Astrocyte (in vitro differentiated cells and primary cell): ENCODE data around the gene GRK3. TPM values are rescaled to one million over a fixed set of nuclear protein-coding genes. Genes with fewer than 3 reads are reported as not detected.
"Not testable (repeated sequence)": the region's sequence is repeated elsewhere in the genome, so short reads cannot be mapped to it uniquely, and the experiment has no call there.

Source experiments
- DNase-seq: peaks from one replicate; pipeline ENCODE4 v3.0.0-alpha.2; 2010; ENCODE audit warnings: low read depth
- FAIRE-seq: peaks from 2 replicates; lab custom pipeline; 2011; peaks lifted over from hg19 to GRCh38; lab: Jason Lieb, UNC
- H2AFZ ChIP-seq: 2 replicates; pipeline ENCODE4 v1.6.0; 2012; ENCODE audit warnings: low read depth, low read length, inconsistent platforms
- H3K27ac ChIP-seq: 2 replicates; pipeline ENCODE4 v1.5.1; 2011; ENCODE audit warnings: low read depth, low read length, inconsistent platforms
- H3K27me3 ChIP-seq: 2 replicates; pipeline ENCODE4 v1.6.0; 2011; ENCODE audit warnings: low read length, inconsistent platforms; ENCODE audit not compliant: insufficient read depth
- H3K36me3 ChIP-seq: 2 replicates; pipeline ENCODE4 v1.5.1; 2011; ENCODE audit warnings: low read length, inconsistent platforms; ENCODE audit not compliant: insufficient read depth
- H3K4me1 ChIP-seq: 2 replicates; pipeline ENCODE4 v1.5.1; 2011; ENCODE audit warnings: low read length, inconsistent platforms; ENCODE audit not compliant: insufficient read depth
- H3K4me2 ChIP-seq: 2 replicates; pipeline ENCODE4 v1.6.0; 2012; ENCODE audit warnings: low read length, inconsistent platforms
- H3K4me3 ChIP-seq: 2 replicates; pipeline ENCODE4 v1.5.1; 2011; ENCODE audit warnings: low read depth, mild to moderate bottlenecking, low read length, inconsistent platforms; ENCODE audit not compliant: insufficient read depth
- H3K79me2 ChIP-seq: 2 replicates; pipeline ENCODE4 v1.6.0; 2012; ENCODE audit warnings: mild to moderate bottlenecking, low read length, inconsistent platforms; ENCODE audit not compliant: insufficient read depth
- H3K9ac ChIP-seq: 2 replicates; pipeline ENCODE4 v1.6.0; 2012; ENCODE audit warnings: mild to moderate bottlenecking, low read length, inconsistent platforms
- H3K9me3 ChIP-seq: 2 replicates; pipeline ENCODE4 v1.5.1; 2012; ENCODE audit warnings: low read depth, mild to moderate bottlenecking, low read length, inconsistent platforms; ENCODE audit not compliant: insufficient read depth
- H4K20me1 ChIP-seq: 2 replicates; pipeline ENCODE4 v1.6.0; 2012; ENCODE audit warnings: low read length, inconsistent platforms; ENCODE audit not compliant: insufficient read depth
- H3K27ac Mint-ChIP-seq: one replicate; pipeline ENCODE4 v1.8.0; 2021; ENCODE audit warnings: mild to moderate bottlenecking, mixed read lengths; ENCODE audit not compliant: unreplicated experiment
- H3K27me3 Mint-ChIP-seq: one replicate; pipeline ENCODE4 v1.8.0; 2021; ENCODE audit warnings: low read depth, mixed read lengths; ENCODE audit not compliant: unreplicated experiment
- H3K36me3 Mint-ChIP-seq: one replicate; pipeline ENCODE4 v1.8.0; 2021; ENCODE audit warnings: low read depth, mixed read lengths; ENCODE audit not compliant: unreplicated experiment
- H3K4me1 Mint-ChIP-seq: one replicate; pipeline ENCODE4 v1.8.0; 2021; ENCODE audit warnings: low read depth, mixed read lengths; ENCODE audit not compliant: unreplicated experiment
- H3K4me3 Mint-ChIP-seq: one replicate; pipeline ENCODE4 v1.8.0; 2021; ENCODE audit warnings: mild to moderate bottlenecking, moderate library complexity, mixed read lengths; ENCODE audit not compliant: unreplicated experiment
- H3K9me3 Mint-ChIP-seq: one replicate; pipeline ENCODE4 v1.8.0; 2021; ENCODE audit warnings: mild to moderate bottlenecking, mixed read lengths; ENCODE audit not compliant: unreplicated experiment
- EZH2 ChIP-seq: IDR thresholded peaks from 2 replicates; pipeline ENCODE4 v1.6.1; 2012; ENCODE audit warnings: mild to moderate bottlenecking, low read length, inconsistent platforms; ENCODE audit not compliant: insufficient read depth
- total RNA-seq: library from RNA; stranded (reverse); gene quantifications from 2 replicates; pipeline ENCODE4 v1.2.1, GENCODE V29; 2021
- TF ChIP-seq, protein P1 (sequence below): IDR thresholded peaks from 2 replicates; pipeline ENCODE4 v1.5.1; 2011; ENCODE audit warnings: low read depth, mild to moderate bottlenecking, inconsistent platforms, low read length, moderate library complexity; ENCODE audit not compliant: insufficient read depth

Gene GRK3
- total RNA-seq, 1 donor from 2014 or later: 7.2 TPM

- not testable (repeated sequence) for H3K27ac ChIP-seq, H3K9me3 ChIP-seq, H3K4me1 ChIP-seq, H3K4me3 Mint-ChIP-seq, H3K36me3 Mint-ChIP-seq, H4K20me1 ChIP-seq, H3K4me2 ChIP-seq, H3K27me3 Mint-ChIP-seq, FAIRE-seq, DNase-seq, H3K36me3 ChIP-seq, H3K9ac ChIP-seq, H3K79me2 ChIP-seq, H3K9me3 Mint-ChIP-seq, H2AFZ ChIP-seq, H3K4me3 ChIP-seq, H3K27ac Mint-ChIP-seq, H3K27me3 ChIP-seq
- peaks cover 19% of the 10 kb centered on the region for H3K4me1 Mint-ChIP-seq
Observed at GRCh38 chr22:25581452-25581851, 17.0 kb downstream of the GRK3 start.

DNA sequence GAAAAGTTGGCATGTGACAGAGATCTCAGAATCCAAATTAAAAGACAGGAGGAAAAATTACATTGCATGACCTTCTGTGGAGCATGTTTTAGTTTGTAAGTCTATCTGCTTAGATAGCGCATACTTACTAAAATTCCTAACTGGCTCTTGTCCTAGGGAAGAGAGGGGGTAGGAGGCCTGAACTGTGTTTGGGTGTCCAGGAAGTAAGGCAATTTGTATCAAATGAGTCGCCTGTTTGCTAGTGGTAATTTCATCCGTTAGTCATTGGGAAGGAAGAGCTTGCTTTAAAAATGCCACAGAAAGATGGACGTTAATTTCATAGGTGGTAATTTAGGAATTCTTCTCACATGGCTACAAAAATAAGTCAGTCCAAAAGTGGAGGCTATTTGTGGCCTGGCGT lies 18.5 kb downstream of the GRK3 start:
- TF ChIP-seq, protein P1, sequence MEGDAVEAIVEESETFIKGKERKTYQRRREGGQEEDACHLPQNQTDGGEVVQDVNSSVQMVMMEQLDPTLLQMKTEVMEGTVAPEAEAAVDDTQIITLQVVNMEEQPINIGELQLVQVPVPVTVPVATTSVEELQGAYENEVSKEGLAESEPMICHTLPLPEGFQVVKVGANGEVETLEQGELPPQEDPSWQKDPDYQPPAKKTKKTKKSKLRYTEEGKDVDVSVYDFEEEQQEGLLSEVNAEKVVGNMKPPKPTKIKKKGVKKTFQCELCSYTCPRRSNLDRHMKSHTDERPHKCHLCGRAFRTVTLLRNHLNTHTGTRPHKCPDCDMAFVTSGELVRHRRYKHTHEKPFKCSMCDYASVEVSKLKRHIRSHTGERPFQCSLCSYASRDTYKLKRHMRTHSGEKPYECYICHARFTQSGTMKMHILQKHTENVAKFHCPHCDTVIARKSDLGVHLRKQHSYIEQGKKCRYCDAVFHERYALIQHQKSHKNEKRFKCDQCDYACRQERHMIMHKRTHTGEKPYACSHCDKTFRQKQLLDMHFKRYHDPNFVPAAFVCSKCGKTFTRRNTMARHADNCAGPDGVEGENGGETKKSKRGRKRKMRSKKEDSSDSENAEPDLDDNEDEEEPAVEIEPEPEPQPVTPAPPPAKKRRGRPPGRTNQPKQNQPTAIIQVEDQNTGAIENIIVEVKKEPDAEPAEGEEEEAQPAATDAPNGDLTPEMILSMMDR: no peak
- TF ChIP-seq EZH2: no peak
- Histone ChIP-seq H3K4me3 (no peak overlapping the region), H3K4me2 (peak overlapping the region; percentile 23), H3K4me1 (peaks cover 5% of the 10 kb centered on the region), H3K27me3 (no peaks in the 10 kb centered on the region), H3K27ac (no peak overlapping the region), H3K9me3 (no peaks in the 10 kb centered on the region), H3K9ac (no peak overlapping the region), H4K20me1 (no peaks in the 10 kb centered on the region), H3K79me2 (no peaks in the 10 kb centered on the region), H2AFZ (no peak overlapping the region), H3K36me3 (no peaks in the 10 kb centered on the region)
- peaks cover 3% of the 10 kb centered on the region for H3K9me3 Mint-ChIP-seq
- H3K27me3 Mint-ChIP-seq: no peaks in the 10 kb centered on the region
- H3K36me3 Mint-ChIP-seq: peaks cover 4% of the 10 kb centered on the region
- peaks cover 19% of the 10 kb centered on the region for H3K4me1 Mint-ChIP-seq
- FAIRE-seq: no peak
- no peak overlapping the region for H3K4me3 Mint-ChIP-seq
- H3K27ac Mint-ChIP-seq: peak overlapping the region; percentile 2
- peak; percentile 53 for DNase-seq

DNA sequence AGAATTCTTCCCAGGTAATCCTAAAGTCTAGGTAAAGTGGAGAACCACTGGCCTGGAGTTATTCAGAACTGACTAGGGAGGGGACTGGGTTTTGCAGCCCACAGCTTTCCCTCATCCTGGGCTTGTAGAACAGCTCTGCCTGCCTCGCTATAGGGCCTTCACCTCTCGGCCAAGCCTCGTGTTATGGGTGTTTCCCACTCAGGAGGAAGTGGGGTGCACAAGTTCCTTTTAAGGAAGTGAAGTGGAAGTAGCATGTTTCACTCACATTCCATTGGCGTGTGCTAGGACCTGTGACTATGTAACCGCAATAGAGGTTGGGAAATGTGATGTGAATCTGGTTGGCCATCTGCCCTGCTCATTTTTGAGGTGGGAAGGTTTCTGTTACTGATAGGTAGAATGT lies 20.5 kb downstream of the GRK3 start:
- not testable (repeated sequence) for H3K4me2 ChIP-seq, H2AFZ ChIP-seq, H3K27me3 ChIP-seq, H3K27ac Mint-ChIP-seq, H3K27ac ChIP-seq, H3K9me3 ChIP-seq, H3K4me3 ChIP-seq, H3K36me3 ChIP-seq, H3K79me2 ChIP-seq, H4K20me1 ChIP-seq, H3K9ac ChIP-seq, H3K27me3 Mint-ChIP-seq, H3K9me3 Mint-ChIP-seq, H3K36me3 Mint-ChIP-seq, H3K4me1 ChIP-seq, H3K4me3 Mint-ChIP-seq, FAIRE-seq
- peaks cover 19% of the 10 kb centered on the region for H3K4me1 Mint-ChIP-seq
- DNase-seq: peak; percentile 73

GRCh38 chr22:25589664-25590063 lies 25.2 kb downstream of the GRK3 start:
- not testable (repeated sequence) for H2AFZ ChIP-seq, H3K4me2 ChIP-seq, H3K4me3 ChIP-seq, H4K20me1 ChIP-seq, H3K27ac Mint-ChIP-seq, DNase-seq, H3K79me2 ChIP-seq, H3K27me3 Mint-ChIP-seq, H3K9me3 Mint-ChIP-seq, H3K27me3 ChIP-seq, H3K36me3 ChIP-seq, H3K27ac ChIP-seq, H3K9ac ChIP-seq, H3K36me3 Mint-ChIP-seq, FAIRE-seq, H3K4me1 ChIP-seq, H3K9me3 ChIP-seq, H3K4me1 Mint-ChIP-seq, H3K4me3 Mint-ChIP-seq

DNA sequence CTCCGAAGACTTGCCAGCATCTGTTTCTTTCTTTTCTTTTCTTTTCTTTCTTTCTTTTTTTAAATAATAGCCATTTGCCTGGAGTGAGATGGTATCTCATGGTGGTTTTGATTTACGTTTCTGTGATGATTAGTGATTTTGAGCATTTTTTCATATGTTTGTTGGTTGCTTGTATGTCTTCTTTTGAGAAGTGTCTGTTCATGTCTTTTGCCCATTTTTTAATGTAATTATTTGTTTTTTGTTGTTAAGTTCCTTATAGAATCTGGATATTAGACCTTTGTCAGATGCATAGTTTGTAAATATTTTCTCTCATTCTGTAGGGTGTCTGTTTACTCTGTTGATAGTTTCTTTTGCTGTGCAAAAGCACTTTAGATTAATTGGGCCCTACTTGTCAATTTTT lies 28.8 kb downstream of the GRK3 start:
- H3K36me3 ChIP-seq, H3K4me3 Mint-ChIP-seq, H3K27ac Mint-ChIP-seq, H3K27ac ChIP-seq, H3K9ac ChIP-seq, H3K9me3 ChIP-seq, H3K4me2 ChIP-seq, H2AFZ ChIP-seq, DNase-seq, FAIRE-seq, H3K27me3 ChIP-seq, H3K79me2 ChIP-seq, H3K4me3 ChIP-seq, H3K4me1 ChIP-seq, H3K4me1 Mint-ChIP-seq, H3K36me3 Mint-ChIP-seq, H3K27me3 Mint-ChIP-seq, H4K20me1 ChIP-seq, H3K9me3 Mint-ChIP-seq: not testable (repeated sequence)
